Motor neuron (in vitro differentiated cells): ENCODE data around the gene PLCL1. TPM values are rescaled to one million over a fixed set of nuclear protein-coding genes. Genes with fewer than 3 reads are reported as not detected.
A peak's percentile ranks its signal among the peaks of the same experiment; 100 is the strongest.

Source experiments
- ATAC-seq, 8 experiments: fragments of 200-7000 bp; cut with Tn5 transposase; replicated peaks in 6 of 8; 2 replicates each; pipeline ENCODE4 v1.8.0; 2021; ENCODE audit warnings: mild to moderate bottlenecking in 8 of 8, moderate library complexity in 8 of 8
- H3K27ac ChIP-seq, 2 donors: fragments of 250-450 bp; sonication (Bioruptor Pico); 2 replicates each; pipeline ENCODE4 v1.9.0; 2021; ENCODE audit warnings: antibody characterized with exemption in 2 of 2, mild to moderate bottlenecking in 2 of 2, moderate library complexity in 1 of 2
- H3K4me1 ChIP-seq, 2 donors: fragments of 250-450 bp; sonication (Bioruptor Pico); replicated peaks in 1 of 2; 2 replicates each; pipeline ENCODE4 v1.6.1; 2021; ENCODE audit warnings: antibody characterized with exemption in 2 of 2, mild to moderate bottlenecking in 2 of 2, moderate library complexity in 1 of 2
- H3K4me3 ChIP-seq, 5 donors: fragments of 250-450 bp; sonication (Bioruptor Pico); 2 replicates each; pipeline ENCODE4 v1.9.0; 2021; ENCODE audit warnings: antibody characterized with exemption in 5 of 5, mild to moderate bottlenecking in 5 of 5, moderate library complexity in 4 of 5
- WGBS, 10 experiments: fragments of 450-650 bp; shearing (Covaris generic); methylation state at CpG; one replicate each; pipeline ENCODE4 v1.0.0; 2022; 5-methylcytosine and 5-hydroxymethylcytosine counted together
- in situ Hi-C, 9 experiments: fragments of 400-800 bp; cut with MboI; loops; one replicate each; pipeline ENCODE4 v1.15.0; 2021; ENCODE audit warnings: low sequenced_read_pairs in 9 of 9, low pct_unique_long_range_greater_than_20kb in 2 of 9; ENCODE audit not compliant: unreplicated experiment in 9 of 9
- total RNA-seq, 8 experiments: library from RNA; unstranded; fragments of 300-600 nt; gene quantifications; 2 replicates each; pipeline versions ENCODE4 v1.2.3 to v1.2.4, GENCODE V29; 2022

PLCL1 gene
- total RNA-seq, 8 experiments from 2014 or later, result 7.0 to 16.8 (median 10.1) TPM

DNA sequence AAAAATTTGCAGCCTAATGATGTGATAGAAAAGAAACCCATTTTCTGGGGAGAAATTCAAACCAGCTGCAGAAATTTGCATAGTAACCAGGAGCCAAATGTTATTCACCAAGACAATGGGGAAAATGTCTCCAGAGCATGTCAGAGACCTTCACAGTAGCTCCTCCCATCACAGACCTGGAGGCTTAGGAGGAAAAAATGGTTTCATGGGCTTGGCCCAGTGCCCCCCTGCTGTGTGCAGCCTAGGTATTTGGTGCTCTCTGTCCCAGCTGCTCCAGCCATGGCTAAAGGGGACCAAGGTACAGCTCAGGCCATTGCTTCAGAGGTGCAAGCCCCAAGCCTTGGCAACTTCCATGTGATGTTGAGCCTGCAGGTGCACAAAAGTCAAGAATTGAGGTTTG, 352.9 kb downstream of the PLCL1 start:
- Histone ChIP-seq H3K4me3 (no peak overlapping the region), H3K27ac (no peak overlapping the region), H3K4me1 (no peaks in the 10 kb centered on the region)
- in situ Hi-C loops, result no loop called here
- no peak for ATAC-seq

DNA sequence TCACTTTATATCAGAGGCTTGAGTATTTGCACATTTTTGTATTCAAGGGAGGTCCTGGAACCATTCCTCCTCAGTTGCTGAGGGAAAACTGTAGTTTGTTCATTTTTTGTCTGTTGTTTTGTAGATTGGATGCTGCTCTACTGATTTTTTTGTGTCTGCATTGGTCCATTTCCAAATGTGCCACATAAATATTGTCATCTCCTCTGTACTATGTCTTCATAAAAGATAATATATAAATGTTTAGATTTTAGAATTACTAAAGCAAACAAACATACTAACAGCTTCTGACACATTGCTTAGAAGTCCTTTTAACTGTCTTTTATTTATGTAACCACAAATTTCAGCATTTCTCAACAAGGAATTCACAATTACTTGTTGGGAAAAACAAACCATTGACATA, 356.8 kb downstream of the PLCL1 start:
- Histone ChIP-seq H3K27ac (no peak overlapping the region), H3K4me3 (no peak overlapping the region), H3K4me1 (no peaks in the 10 kb centered on the region)
- in situ Hi-C loops, result no loop called here
- no peak for ATAC-seq

DNA sequence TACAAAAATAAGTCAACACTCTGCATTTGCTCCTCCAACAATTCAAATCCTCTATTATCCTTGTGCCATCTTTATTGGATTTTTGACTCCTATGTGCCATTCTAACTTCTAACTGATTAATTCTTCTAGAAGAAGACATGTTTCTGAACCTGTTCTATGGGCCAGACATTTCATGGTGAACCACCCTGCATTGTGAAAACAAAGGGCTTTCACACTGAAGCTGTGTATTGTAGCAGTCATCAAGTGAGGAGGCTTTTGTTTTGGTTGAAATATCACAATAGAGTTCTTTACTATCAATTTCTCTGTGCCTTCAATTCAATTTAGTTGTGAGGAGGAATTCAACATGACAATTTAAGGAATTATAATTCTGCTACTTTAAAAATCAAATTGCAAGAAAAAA, 357.9 kb downstream of the PLCL1 start:
- H3K4me3 ChIP-seq, result no peak overlapping the region
- no peak overlapping the region for H3K27ac ChIP-seq
- H3K4me1 ChIP-seq, result no peaks in the 10 kb centered on the region
- no peak for ATAC-seq
- in situ Hi-C loops, result no loop called here

DNA sequence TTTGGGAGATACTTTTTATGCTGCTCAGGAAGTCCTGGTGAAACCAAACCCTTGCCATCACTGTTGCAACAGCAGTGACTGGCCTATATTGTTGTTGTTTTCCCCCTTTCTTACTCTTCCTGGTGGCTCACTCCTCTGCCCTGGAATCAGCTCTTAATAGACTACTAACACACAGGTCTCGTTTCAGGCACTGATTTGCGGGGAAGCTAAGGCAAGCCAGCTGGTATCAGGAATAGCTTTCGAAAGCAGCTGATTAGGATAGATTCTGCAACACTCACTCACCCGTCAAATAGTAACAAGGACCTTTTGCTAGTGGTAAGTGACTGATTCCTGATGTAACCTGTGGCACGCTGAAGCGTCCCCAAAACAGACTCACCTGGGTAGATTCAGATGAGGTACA, 360.4 kb downstream of the PLCL1 start:
- no peak overlapping the region for H3K4me3 ChIP-seq
- no peak for ATAC-seq
- no peak overlapping the region for H3K27ac ChIP-seq
- no peaks in the 10 kb centered on the region for H3K4me1 ChIP-seq
- 79 to 100% (median 92%) methylated on average over 1 to 6 of the region's 6 CpGs; no CpG with 5 or more reads in 2 of the 10 experiments for WGBS, 10 experiments
- in situ Hi-C loops, result no loop called here

DNA sequence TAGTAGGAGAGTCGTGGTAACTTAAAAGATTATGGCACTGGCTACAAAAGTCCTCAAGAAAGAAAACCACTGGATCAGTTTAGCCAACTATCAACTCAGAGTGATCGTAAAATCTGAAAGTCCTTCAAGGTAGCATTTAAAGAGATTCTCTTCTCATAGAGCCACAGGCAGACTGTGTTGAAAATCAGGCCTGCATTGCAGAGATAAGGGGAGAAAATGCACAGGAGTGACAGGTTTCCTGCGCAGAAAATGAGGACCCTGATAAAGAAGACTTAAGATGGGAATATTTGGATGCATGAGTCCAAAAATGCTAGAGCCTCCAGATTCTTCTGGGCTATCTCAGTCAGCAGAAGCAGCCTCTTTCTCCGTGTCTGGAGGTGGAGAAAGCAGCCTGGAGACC, 360.9 kb downstream of the PLCL1 start:
- no peak overlapping the region for H3K4me3 ChIP-seq
- in situ Hi-C loops, result no loop called here
- H3K27ac ChIP-seq, result no peak overlapping the region
- no peak for ATAC-seq
- WGBS, 10 experiments, result 50 to 96% (median 75%) methylated on average over 2 to 4 of the region's 4 CpGs; no CpG with 5 or more reads in 1 of the 10 experiments
- no peaks in the 10 kb centered on the region for H3K4me1 ChIP-seq

DNA sequence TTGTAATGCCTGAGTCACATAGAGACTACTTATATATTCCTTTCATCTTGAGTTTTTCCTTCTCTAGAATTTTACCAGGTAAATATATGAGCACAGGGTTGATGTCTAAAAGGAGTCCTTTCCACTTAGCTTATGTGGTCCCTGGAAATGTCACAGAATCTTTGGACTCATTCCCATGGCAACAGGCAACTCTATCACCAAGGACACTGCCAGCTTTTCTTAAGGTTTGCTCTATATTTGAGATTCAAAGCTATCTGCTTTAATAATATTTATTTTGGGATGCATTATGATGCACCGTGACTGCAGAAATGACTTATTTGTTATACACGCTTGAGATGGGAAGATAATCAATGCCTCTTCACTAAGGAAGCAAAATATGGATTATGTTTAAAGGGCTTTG, 363.0 kb downstream of the PLCL1 start:
- ATAC-seq, result peak in 1 of 8 experiments; percentile 31
- in situ Hi-C loops, result no loop called here
- no peak overlapping the region for H3K27ac ChIP-seq
- H3K4me1 ChIP-seq, result no peaks in the 10 kb centered on the region
- WGBS, 10 experiments, result 50 to 100% (median 94%) methylated on average over 1 to 2 of the region's 2 CpGs; no CpG with 5 or more reads in 1 of the 10 experiments
- H3K4me3 ChIP-seq, result no peak overlapping the region

DNA sequence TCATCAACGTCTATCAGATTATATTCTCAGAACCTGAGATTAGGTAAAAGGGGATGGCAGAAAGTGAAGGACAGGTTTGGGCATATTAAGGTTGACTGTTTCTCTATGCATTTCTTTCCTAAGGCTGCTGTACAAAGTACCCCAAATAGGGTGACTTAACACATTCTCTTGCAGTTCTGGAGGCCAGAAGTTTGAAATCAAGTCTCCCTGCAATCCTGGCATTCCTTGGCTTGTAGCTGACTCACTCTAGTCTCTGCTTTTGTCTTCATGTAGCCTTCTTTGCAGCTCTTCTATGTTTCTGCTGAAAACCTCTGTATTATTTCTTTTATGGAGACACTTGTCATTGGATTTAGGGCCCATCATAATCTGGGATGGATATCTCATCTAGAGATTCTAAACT, 364.3 kb downstream of the PLCL1 start:
- in situ Hi-C loops, result no loop called here
- Histone ChIP-seq H3K4me1 (no peaks in the 10 kb centered on the region), H3K4me3 (no peak overlapping the region), H3K27ac (no peak overlapping the region)
- no peak for ATAC-seq
- WGBS, 10 experiments, result 14 to 83% (median 51%) methylated on average over 1 of the region's 1 CpG; no CpG with 5 or more reads in 4 of the 10 experiments

DNA sequence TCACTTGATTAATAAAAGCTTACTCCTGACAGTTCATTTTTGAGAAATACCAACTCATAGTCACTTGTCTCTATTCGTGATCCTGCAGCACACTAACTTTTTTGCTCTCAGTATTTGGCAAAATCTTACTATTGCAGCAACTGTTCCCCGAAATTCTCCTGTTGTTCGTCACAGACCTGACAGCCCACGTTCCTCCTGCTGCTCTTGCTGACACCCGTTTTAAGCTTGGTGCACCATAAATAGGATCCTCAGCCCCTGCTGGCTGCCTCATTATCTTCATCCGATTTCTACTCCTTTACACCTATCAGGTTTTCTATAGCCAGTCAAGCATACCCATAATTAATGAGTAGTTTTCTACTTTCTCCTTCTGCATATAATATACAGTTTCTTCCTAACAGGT, 368.8 kb downstream of the PLCL1 start:
- Histone ChIP-seq H3K27ac (no peak overlapping the region), H3K4me1 (no peaks in the 10 kb centered on the region), H3K4me3 (no peak overlapping the region)
- ATAC-seq, result no peak
- 4 to 76% (median 61%) methylated on average over 2 to 6 of the region's 6 CpGs; no CpG with 5 or more reads in 1 of the 10 experiments for WGBS, 10 experiments
- in situ Hi-C loops, result no loop called here

DNA sequence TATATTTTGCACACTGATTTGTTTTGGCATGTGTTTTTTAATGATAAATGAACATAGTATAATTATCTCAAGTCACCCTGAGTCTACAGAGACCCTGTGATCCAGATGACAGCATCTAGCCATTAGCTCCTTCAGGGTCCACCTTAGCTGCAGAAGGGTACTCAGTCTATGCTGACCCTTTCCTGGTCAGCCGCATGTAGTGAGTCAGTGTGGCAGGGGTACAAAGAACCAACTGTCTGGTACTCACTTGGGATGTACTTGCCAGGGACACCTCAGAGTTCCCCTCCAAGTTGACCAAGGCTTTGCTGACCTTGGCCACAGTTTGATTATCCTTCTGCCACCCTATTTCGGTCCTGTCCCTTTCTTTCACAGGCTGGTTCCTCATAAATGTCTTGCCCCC, 369.5 kb downstream of the PLCL1 start:
- Histone ChIP-seq H3K4me1 (no peaks in the 10 kb centered on the region), H3K4me3 (no peak overlapping the region), H3K27ac (no peak overlapping the region)
- in situ Hi-C loops, result no loop called here
- 0 to 100% (median 69%) methylated on average over 1 to 2 of the region's 2 CpGs; no CpG with 5 or more reads in 1 of the 10 experiments for WGBS, 10 experiments
- ATAC-seq, result no peak

DNA sequence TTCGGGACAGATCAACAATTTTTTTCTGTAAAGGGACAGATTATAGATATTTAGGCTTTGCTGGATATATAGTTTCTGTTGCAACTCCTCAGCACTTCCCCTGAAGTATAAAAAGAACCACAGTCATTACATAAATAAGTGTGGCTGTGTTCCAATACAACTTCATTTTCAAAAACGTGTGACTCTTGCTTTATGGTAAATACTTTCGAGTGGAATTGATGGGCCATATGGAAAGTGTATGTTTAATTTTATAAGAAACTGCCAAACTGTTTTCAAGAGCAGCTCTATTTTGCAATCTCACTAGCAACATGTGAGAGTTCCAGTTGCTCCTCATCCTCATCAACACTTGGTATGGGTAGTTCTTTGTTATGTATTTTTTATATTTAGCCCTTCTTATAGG, 370.9 kb downstream of the PLCL1 start:
- no peak for ATAC-seq
- no peak overlapping the region for H3K27ac ChIP-seq
- in situ Hi-C loops, result no loop called here
- 0 to 67% (median 56%) methylated on average over 1 to 3 of the region's 3 CpGs; no CpG with 5 or more reads in 1 of the 10 experiments for WGBS, 10 experiments
- H3K4me3 ChIP-seq, result no peak overlapping the region
- no peaks in the 10 kb centered on the region for H3K4me1 ChIP-seq

DNA sequence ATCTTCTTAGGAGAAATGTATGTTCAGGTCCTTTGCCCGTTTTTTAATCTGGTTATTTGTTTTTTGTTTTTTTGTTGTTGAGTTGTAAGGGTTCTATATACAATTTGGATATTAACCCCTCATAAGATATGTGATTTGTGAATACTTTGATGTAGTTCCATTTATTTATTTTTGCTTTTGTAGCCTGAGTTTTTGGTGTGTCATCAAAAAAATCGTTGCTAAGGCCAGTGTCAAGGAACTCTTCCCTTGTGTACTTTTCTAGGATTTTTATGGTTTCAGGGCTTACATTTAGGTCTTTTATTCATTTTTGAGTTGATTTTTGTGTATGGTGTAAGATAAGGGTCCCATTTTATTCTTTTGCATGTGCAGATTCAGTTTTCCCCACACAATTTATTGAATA, 372.6 kb downstream of the PLCL1 start:
- no peak overlapping the region for H3K4me3 ChIP-seq
- in situ Hi-C loops, result no loop called here

DNA sequence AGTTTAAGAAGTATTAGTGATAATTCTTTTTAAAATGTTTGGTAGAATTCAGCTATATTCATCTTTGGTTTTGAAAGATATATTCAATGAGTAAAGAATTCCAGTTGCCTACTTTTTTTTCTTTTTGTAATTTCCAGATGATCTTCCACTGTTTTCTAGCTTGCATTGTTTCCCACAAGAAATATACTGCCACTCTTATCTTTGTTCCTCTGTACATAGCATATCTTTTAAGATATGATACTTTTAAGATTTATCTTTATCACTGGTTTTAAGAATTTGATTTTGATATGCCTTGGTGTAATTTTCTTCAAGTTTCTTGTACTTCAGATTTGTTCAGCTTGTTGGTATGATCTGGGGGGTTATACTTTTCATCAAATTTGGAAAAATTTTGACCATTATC, 374.4 kb downstream of the PLCL1 start:
- no peak for ATAC-seq
- in situ Hi-C loops, result no loop called here
- H3K4me1 ChIP-seq, result no peaks in the 10 kb centered on the region
- H3K4me3 ChIP-seq, result no peak overlapping the region
- H3K27ac ChIP-seq, result no peak overlapping the region

More for the DNA sequence above, 372.6 kb downstream of the PLCL1 start:
- 0 to 76% (median 68%) methylated on average over 2 of the region's 2 CpGs; no CpG with 5 or more reads in 1 of the 10 experiments for WGBS, 10 experiments
- Histone ChIP-seq H3K27ac (no peak overlapping the region), H3K4me1 (no peaks in the 10 kb centered on the region)
- no peak for ATAC-seq

DNA sequence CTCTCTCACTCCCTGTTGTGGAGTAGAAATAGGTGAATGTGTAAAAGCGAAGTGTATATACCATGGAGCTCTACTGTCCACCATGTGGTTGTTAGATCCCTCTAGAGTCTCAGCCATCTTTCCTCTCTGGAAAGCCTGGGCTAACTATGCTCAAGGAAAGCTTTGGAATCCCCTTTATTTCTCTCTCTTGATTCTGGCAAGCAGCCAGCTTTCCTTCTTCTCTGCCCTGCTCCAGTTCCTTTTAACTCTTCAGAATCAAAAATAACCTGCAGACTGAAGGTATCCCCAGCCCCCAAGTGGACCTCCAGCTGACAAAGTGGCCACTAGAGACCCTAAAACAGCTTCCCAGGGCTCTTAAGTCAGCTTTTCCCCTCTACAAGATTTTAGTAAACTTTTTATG, 381.9 kb downstream of the PLCL1 start:
- 67 to 100% (median 100%) methylated on average over 1 of the region's 1 CpG; no CpG with 5 or more reads in 6 of the 10 experiments for WGBS, 10 experiments
- in situ Hi-C loops, result no loop called here
- no peak for ATAC-seq
- no peaks in the 10 kb centered on the region for H3K4me1 ChIP-seq
- no peak overlapping the region for H3K4me3 ChIP-seq
- H3K27ac ChIP-seq, result no peak overlapping the region

DNA sequence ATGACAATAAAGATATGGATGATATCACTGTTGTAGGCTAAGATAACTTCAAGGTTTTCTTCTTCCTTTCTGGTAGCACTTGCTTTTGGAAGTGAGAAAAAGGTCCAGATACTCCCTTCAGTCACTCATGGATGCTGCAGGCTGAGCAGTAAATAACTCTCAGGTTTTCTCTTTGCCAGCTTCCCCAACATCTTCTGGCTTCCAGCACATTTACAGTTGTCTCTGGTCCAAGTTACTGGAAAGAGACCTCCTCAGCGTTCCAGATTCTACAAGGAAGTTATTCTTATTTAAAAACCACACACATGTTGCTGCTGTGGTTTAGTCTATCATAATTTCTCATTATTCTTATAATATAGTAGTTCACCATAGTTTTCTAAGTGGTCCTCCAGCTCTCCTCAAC, 383.4 kb downstream of the PLCL1 start:
- in situ Hi-C loops, result no loop called here
- 0 to 100% (median 75%) methylated on average over 1 of the region's 1 CpG; no CpG with 5 or more reads in 3 of the 10 experiments for WGBS, 10 experiments
- ATAC-seq, result no peak

DNA sequence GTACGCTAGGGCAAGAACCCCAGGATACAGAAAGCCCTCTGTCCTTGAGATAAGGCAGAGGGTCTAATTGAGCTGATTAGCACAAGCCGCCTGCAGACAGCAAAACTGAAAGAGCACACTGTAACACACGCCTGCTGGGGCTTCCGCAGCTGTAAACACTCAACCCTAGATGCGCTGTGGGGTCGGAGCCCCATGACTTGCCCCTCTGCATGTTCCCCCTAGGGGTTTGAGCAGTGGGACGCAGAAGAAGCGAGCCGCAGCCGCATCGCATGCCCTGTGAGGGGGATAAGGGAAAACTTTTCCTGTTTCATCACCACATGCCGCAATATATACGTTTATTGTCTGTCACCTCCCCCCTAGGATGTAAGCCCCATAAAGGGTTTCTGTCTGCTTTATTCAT, 384.6 kb downstream of the PLCL1 start:
- WGBS, 10 experiments, result 67 to 98% (median 88%) methylated on average over 1 to 9 of the region's 13 CpGs; no CpG with 5 or more reads in 3 of the 10 experiments
- in situ Hi-C loops, result no loop called here
- H3K4me3 ChIP-seq, result no peak overlapping the region
- H3K4me1 ChIP-seq, result no peaks in the 10 kb centered on the region
- no peak for ATAC-seq
- no peak overlapping the region for H3K27ac ChIP-seq

More for the DNA sequence above, 383.4 kb downstream of the PLCL1 start:
- no peak overlapping the region for H3K4me3 ChIP-seq
- no peak overlapping the region for H3K27ac ChIP-seq
- no peaks in the 10 kb centered on the region for H3K4me1 ChIP-seq
